Measurements from ENCODE around the gene ANKZF1. TPM values are rescaled to one million over a fixed set of nuclear protein-coding genes. Genes with fewer than 3 reads are reported as not detected.

The ANKZF1 gene
- total and polyA plus RNA-seq, 10 of the 15 experiments (the other 5 are each of a cell fraction or from before 2014, with no cell fraction given) = 3.1 to 104 (median 35.0) TPM

DNA sequence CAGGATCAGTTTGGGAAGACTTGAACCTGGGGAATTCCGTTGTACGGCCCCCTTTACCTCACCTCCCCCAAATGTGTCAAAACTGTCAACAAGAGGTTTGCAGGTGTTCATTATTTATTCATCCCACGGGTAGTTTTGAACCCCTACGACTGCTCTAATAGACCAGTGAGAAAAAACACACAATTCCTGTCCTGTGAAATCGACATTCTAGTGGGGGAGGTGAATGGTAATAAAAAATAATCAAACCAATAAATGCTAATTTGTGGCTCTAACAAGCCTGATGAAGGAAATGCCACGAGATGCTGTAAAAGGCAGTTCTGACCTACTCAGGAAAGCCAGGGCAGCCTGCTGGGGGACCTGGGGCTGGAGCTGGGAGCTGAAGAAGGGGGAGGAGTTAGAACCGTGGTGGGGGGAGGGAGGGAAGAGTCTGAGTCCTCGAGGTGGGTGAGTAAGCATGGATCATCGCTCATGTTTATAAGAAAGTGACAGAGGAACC is 49.1 kb downstream of the ANKZF1 start (continued):
- TF ChIP-seq SREBF1 (IDR thresholded peaks at IDR 0.05; ENCODE audit: low read length) (no peak), PML (IDR thresholded peaks at IDR 0.05; ENCODE audit: low read length) (no peak), KLF5 (IDR thresholded peaks at IDR 0.05; ENCODE audit: partially characterized antibody) (no peak), TCF3 (IDR thresholded peaks at IDR 0.05; ENCODE audit: borderline replicate concordance, insufficient read depth, low read depth, low read length) (no peak), CREM (IDR thresholded peaks at IDR 0.05; ENCODE audit: low read depth) (no peak), IKZF2 (IDR thresholded peaks at IDR 0.05) (peak in 1 of 2 experiments; percentile 61), HCFC1 (IDR thresholded peaks at IDR 0.05; ENCODE audit: low read length) (no peak), MXI1 (IDR thresholded peaks at IDR 0.05; ENCODE audit: low read depth, low read length) (no peak), ZZZ3 (IDR thresholded peaks at IDR 0.05; ENCODE audit: control insufficient read depth, insufficient read length, low read depth) (no peak), RAD21 (IDR thresholded peaks at IDR 0.05; ENCODE audit: insufficient read depth, low read depth, low read length) (no peak), NFYA (IDR thresholded peaks at IDR 0.05; ENCODE audit: borderline replicate concordance, low read depth, low read length) (no peak), HDAC2 (IDR thresholded peaks at IDR 0.05) (no peak), PAX5 (IDR thresholded peaks at IDR 0.05; ENCODE audit: borderline replicate concordance, low read depth, low read length) (no peak), NFIC (IDR thresholded peaks at IDR 0.05; ENCODE audit: low read depth, low read length) (peak; percentile 61; the same call in 1 of the 2 replicates), MYB (IDR thresholded peaks at IDR 0.05; ENCODE audit: borderline replicate concordance, low read depth, low read length) (no peak)
- TF ChIP-seq, protein P1, sequence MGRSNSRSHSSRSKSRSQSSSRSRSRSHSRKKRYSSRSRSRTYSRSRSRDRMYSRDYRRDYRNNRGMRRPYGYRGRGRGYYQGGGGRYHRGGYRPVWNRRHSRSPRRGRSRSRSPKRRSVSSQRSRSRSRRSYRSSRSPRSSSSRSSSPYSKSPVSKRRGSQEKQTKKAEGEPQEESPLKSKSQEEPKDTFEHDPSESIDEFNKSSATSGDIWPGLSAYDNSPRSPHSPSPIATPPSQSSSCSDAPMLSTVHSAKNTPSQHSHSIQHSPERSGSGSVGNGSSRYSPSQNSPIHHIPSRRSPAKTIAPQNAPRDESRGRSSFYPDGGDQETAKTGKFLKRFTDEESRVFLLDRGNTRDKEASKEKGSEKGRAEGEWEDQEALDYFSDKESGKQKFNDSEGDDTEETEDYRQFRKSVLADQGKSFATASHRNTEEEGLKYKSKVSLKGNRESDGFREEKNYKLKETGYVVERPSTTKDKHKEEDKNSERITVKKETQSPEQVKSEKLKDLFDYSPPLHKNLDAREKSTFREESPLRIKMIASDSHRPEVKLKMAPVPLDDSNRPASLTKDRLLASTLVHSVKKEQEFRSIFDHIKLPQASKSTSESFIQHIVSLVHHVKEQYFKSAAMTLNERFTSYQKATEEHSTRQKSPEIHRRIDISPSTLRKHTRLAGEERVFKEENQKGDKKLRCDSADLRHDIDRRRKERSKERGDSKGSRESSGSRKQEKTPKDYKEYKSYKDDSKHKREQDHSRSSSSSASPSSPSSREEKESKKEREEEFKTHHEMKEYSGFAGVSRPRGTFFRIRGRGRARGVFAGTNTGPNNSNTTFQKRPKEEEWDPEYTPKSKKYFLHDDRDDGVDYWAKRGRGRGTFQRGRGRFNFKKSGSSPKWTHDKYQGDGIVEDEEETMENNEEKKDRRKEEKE (IDR thresholded peaks at IDR 0.05) = no peak
- TF ChIP-seq, protein P2, sequence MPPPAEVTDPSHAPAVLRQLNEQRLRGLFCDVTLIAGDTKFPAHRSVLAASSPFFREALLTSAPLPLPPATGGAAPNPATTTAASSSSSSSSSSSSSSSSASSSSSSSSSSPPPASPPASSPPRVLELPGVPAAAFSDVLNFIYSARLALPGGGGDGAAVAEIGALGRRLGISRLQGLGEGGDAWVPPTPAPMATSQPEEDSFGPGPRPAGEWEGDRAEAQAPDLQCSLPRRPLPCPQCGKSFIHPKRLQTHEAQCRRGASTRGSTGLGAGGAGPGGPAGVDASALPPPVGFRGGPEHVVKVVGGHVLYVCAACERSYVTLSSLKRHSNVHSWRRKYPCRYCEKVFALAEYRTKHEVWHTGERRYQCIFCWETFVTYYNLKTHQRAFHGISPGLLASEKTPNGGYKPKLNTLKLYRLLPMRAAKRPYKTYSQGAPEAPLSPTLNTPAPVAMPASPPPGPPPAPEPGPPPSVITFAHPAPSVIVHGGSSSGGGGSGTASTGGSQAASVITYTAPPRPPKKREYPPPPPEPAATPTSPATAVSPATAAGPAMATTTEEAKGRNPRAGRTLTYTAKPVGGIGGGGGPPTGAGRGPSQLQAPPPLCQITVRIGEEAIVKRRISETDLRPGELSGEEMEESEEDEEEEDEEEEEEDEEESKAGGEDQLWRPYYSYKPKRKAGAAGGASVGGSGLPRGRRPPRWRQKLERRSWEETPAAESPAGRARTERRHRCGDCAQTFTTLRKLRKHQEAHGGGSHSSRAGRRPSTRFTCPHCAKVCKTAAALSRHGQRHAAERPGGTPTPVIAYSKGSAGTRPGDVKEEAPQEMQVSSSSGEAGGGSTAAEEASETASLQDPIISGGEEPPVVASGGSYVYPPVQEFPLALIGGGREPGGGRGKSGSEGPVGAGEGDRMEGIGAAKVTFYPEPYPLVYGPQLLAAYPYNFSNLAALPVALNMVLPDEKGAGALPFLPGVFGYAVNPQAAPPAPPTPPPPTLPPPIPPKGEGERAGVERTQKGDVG (CRISPR knock-in tag; IDR thresholded peaks at IDR 0.05) = no peak
- TF ChIP-seq, protein P3, sequence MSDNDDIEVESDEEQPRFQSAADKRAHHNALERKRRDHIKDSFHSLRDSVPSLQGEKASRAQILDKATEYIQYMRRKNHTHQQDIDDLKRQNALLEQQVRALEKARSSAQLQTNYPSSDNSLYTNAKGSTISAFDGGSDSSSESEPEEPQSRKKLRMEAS (IDR thresholded peaks at IDR 0.05; ENCODE audit: low read depth, low read length) = no peak
- TF ChIP-seq, protein P4, sequence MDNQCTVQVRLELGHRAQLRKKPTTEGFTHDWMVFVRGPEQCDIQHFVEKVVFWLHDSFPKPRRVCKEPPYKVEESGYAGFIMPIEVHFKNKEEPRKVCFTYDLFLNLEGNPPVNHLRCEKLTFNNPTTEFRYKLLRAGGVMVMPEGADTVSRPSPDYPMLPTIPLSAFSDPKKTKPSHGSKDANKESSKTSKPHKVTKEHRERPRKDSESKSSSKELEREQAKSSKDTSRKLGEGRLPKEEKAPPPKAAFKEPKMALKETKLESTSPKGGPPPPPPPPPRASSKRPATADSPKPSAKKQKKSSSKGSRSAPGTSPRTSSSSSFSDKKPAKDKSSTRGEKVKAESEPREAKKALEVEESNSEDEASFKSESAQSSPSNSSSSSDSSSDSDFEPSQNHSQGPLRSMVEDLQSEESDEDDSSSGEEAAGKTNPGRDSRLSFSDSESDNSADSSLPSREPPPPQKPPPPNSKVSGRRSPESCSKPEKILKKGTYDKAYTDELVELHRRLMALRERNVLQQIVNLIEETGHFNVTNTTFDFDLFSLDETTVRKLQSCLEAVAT (IDR thresholded peaks at IDR 0.05) = peak; percentile 15
- TF ChIP-seq, protein P5, sequence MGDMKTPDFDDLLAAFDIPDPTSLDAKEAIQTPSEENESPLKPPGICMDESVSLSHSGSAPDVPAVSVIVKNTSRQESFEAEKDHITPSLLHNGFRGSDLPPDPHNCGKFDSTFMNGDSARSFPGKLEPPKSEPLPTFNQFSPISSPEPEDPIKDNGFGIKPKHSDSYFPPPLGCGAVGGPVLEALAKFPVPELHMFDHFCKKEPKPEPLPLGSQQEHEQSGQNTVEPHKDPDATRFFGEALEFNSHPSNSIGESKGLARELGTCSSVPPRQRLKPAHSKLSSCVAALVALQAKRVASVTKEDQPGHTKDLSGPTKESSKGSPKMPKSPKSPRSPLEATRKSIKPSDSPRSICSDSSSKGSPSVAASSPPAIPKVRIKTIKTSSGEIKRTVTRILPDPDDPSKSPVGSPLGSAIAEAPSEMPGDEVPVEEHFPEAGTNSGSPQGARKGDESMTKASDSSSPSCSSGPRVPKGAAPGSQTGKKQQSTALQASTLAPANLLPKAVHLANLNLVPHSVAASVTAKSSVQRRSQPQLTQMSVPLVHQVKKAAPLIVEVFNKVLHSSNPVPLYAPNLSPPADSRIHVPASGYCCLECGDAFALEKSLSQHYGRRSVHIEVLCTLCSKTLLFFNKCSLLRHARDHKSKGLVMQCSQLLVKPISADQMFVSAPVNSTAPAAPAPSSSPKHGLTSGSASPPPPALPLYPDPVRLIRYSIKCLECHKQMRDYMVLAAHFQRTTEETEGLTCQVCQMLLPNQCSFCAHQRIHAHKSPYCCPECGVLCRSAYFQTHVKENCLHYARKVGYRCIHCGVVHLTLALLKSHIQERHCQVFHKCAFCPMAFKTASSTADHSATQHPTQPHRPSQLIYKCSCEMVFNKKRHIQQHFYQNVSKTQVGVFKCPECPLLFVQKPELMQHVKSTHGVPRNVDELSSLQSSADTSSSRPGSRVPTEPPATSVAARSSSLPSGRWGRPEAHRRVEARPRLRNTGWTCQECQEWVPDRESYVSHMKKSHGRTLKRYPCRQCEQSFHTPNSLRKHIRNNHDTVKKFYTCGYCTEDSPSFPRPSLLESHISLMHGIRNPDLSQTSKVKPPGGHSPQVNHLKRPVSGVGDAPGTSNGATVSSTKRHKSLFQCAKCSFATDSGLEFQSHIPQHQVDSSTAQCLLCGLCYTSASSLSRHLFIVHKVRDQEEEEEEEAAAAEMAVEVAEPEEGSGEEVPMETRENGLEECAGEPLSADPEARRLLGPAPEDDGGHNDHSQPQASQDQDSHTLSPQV (IDR thresholded peaks at IDR 0.05) = no peak
